Measurements from ENCODE around the gene PRPF38B.

DNA sequence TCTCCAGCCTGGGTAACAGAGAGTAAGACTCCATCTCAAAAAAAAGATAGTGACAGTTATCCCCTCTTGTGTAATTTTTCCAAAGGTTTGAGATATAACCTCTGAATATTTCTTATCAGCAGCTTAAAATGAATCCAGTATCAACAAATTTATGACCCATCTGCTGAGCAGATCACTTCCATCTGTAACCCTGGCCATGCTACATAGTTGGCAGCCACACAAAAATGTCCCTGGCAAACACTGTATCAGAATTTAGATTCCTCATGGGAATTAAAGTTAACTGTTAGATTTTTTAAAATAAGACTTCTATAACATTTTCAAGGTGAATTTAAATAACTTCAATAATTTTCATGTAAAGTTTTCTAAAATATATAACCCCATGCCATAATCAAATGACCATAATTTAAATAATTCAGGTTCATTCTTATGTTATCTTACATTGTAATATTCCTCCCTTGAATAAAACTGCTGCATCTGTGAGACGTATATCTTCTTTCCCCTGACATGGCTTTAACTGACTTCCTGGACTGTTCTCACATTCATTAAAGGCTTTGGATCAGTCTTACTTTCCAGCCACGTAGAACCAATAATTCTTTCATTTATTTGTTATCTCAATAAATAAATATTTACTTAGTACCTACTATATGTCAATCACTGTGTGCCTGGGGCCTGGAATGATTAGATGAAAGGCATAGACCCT lies 5.3 kb upstream of the PRPF38B start:
- TF ChIP-seq EP300 (IDR thresholded peaks at IDR 0.05), result no peak
- TF ChIP-seq, protein P1, sequence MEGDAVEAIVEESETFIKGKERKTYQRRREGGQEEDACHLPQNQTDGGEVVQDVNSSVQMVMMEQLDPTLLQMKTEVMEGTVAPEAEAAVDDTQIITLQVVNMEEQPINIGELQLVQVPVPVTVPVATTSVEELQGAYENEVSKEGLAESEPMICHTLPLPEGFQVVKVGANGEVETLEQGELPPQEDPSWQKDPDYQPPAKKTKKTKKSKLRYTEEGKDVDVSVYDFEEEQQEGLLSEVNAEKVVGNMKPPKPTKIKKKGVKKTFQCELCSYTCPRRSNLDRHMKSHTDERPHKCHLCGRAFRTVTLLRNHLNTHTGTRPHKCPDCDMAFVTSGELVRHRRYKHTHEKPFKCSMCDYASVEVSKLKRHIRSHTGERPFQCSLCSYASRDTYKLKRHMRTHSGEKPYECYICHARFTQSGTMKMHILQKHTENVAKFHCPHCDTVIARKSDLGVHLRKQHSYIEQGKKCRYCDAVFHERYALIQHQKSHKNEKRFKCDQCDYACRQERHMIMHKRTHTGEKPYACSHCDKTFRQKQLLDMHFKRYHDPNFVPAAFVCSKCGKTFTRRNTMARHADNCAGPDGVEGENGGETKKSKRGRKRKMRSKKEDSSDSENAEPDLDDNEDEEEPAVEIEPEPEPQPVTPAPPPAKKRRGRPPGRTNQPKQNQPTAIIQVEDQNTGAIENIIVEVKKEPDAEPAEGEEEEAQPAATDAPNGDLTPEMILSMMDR (IDR thresholded peaks at IDR 0.05), result no peak
